Head of caudate nucleus (tissue), 42 donors: ENCODE measurements around the gene CPNE6.
"Not testable (repeated sequence)": the region's sequence is repeated elsewhere in the genome, so short reads cannot be mapped to it uniquely, and the experiment has no call there.

ENCODE experiments used
- DNase-seq, 42 donors: peaks; one replicate each; pipeline versions ENCODE4 v3.0.0 to v3.0.0-alpha.2; 2020 to 2021; ENCODE audit warnings: mixed read lengths in 7 of 42
- intact Hi-C: fragments of 100-400 bp; cut with DNase I; formaldehyde crosslinking; loops from one replicate; pipeline ENCODE4 v1.15.0; 2022

CPNE6 gene

GRCh38 chr14:24071144-24071697, at the start of gene CPNE6:
CPNE6 (plus strand) TSS chr14:24071562; CDS start chr14:24072937, 1,375 bp downstream.
- intact Hi-C loops: no loop called here
- peak in 37 of 42 donors; percentile 26 to 85 (median 62) for DNase-seq

- DNase-seq, intact Hi-C loops: not testable (repeated sequence)
Observed at GRCh38 chr14:24024939-24025418, 46.4 kb upstream of the CPNE6 start.

GRCh38 chr14:24029687-24030086, 41.7 kb upstream of the CPNE6 start:
- intact Hi-C loops, DNase-seq: not testable (repeated sequence)

- DNase-seq, intact Hi-C loops: not testable (repeated sequence)
Observed at GRCh38 chr14:24031331-24031730, 40.0 kb upstream of the CPNE6 start.

GRCh38 chr14:24032727-24033418, 38.5 kb upstream of the CPNE6 start:
- DNase-seq: peak in 25 of 42 donors; percentile 30 to 85 (median 53)
- intact Hi-C loops: no loop called here

GRCh38 chr14:24035769-24036168, 35.6 kb upstream of the CPNE6 start:
- DNase-seq, intact Hi-C loops: not testable (repeated sequence)

GRCh38 chr14:24036169-24036962, 35.0 kb upstream of the CPNE6 start:
- intact Hi-C loops: no loop called here

GRCh38 chr14:24036963-24037657, 34.3 kb upstream of the CPNE6 start:
- intact Hi-C loops, DNase-seq: not testable (repeated sequence)

More at GRCh38 chr14:24036169-24036962, 35.0 kb upstream of the CPNE6 start:
- peak; percentile 65 to 93 (median 86) for DNase-seq

GRCh38 chr14:24037658-24038037, 33.7 kb upstream of the CPNE6 start:
- intact Hi-C loops: no loop called here
- DNase-seq: peak in 2 of 42 donors; percentile 34 to 53

GRCh38 chr14:24038686-24039085, 32.7 kb upstream of the CPNE6 start:
- intact Hi-C loops: no loop called here
- DNase-seq: no peak

- intact Hi-C loops: no loop called here
- DNase-seq: no peak
Observed at GRCh38 chr14:24040692-24041091, 30.7 kb upstream of the CPNE6 start.

GRCh38 chr14:24042746-24043145, 28.6 kb upstream of the CPNE6 start:
- intact Hi-C loops: no loop called here
- no peak for DNase-seq

- intact Hi-C loops, DNase-seq: not testable (repeated sequence)
Observed at GRCh38 chr14:24049002-24049401, 22.4 kb upstream of the CPNE6 start.

GRCh38 chr14:24050753-24051152, 20.6 kb upstream of the CPNE6 start:
- DNase-seq: peak in 5 of 42 donors; percentile 10 to 28 (median 26)

GRCh38 chr14:24051176-24051788, 20.1 kb upstream of the CPNE6 start:
- intact Hi-C loops: no loop called here

More at GRCh38 chr14:24050753-24051152, 20.6 kb upstream of the CPNE6 start:
- intact Hi-C loops: not testable (repeated sequence)

GRCh38 chr14:24051789-24052655, 19.3 kb upstream of the CPNE6 start, which contains the start of gene CARMIL3:
CARMIL3 (plus strand) TSS chr14:24052009; CDS start chr14:24052154, 145 bp downstream.
- intact Hi-C loops: no loop called here
- DNase-seq: peak; percentile 20 to 90 (median 82)

More at GRCh38 chr14:24051176-24051788, 20.1 kb upstream of the CPNE6 start:
- DNase-seq: peak in 38 of 42 donors; percentile 23 to 78 (median 57)
